ENCODE measurements around the gene TTC7B. TPM values are rescaled to one million over a fixed set of nuclear protein-coding genes. Genes with fewer than 3 reads are reported as not detected.

Gene TTC7B
- total RNA-seq, 4 donors from 2014 or later = 0.18 to 53.6 (median 11.2) TPM

DNA sequence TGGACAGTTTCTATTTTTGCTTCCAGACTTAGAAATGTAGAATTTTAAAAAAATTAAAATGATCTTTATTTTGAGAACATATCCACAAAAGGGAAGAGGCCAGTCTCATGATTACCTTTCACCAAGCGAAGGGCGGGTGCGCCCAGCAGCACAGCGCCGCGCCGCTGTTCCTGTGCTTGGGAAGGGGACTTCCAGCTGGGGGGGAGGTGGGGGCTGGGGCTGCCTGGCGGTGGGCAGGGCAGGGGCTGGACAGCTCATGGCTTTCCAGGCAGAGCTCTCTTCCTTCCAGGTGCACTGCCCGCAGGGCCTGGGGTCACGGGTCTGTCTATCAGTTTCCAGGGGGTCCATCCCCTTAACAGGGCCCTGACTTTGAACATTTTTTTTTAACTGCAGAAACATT, 199.9 kb downstream of the TTC7B start:
- no peak overlapping the region for H3K4me3 ChIP-seq
- H3K27ac ChIP-seq = no peak overlapping the region
- H3K9me3 ChIP-seq = no peaks in the 10 kb centered on the region
- TF ChIP-seq POLR2A (IDR thresholded peaks at IDR 0.05) = no peak
- no peaks in the 10 kb centered on the region for H3K36me3 ChIP-seq
- H3K4me1 ChIP-seq = no peaks in the 10 kb centered on the region
- no peak for DNase-seq
- no peaks in the 10 kb centered on the region for H3K27me3 ChIP-seq

DNA sequence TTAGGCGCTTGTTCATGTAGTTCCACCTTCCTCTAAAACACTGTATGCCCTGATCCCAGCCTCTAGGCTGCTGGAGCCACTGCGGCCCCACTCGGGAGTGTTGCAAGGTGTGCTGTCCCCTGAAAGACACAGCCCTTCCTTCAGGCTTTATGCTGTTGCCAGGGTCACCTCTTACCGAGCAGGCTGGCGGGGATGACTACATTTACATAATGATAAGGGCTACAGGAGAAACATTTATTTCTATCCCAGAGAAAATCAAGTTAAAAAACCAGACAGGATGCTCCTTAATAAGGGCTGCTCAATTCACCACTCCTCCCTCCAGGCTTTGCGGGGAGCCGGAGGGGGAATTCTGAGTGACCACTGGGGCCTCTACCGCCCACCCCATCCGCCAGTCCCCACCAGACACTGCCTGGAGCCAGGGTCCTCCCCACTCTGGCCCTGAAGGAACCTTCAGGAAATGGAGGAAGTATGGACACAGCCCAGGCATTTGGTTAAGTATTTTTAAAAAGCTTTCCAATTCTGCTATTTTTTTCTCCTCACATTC, 200.6 kb downstream of the TTC7B start:
- no peak overlapping the region for H3K4me3 ChIP-seq
- no peak overlapping the region for H3K27ac ChIP-seq
- H3K27me3 ChIP-seq = no peaks in the 10 kb centered on the region
- DNase-seq = no peak
- H3K4me1 ChIP-seq = no peaks in the 10 kb centered on the region
- H3K9me3 ChIP-seq = no peaks in the 10 kb centered on the region
- TF ChIP-seq CTCF (IDR thresholded peaks at IDR 0.05) (no peak), POLR2A (IDR thresholded peaks at IDR 0.05) (no peak)
- no peaks in the 10 kb centered on the region for H3K36me3 ChIP-seq

GRCh38 chr14:90614696-90615516, 201.3 kb downstream of the TTC7B start:
- Histone ChIP-seq H3K27me3 (no peaks in the 10 kb centered on the region), H3K27ac (no peak overlapping the region), H3K9me3 (no peaks in the 10 kb centered on the region), H3K4me1 (no peaks in the 10 kb centered on the region), H3K36me3 (no peaks in the 10 kb centered on the region), H3K4me3 (no peak overlapping the region)
- no peak for TF ChIP-seq POLR2A (IDR thresholded peaks at IDR 0.05)
- no peak for TF ChIP-seq CTCF (IDR thresholded peaks at IDR 0.05)
- DNase-seq = no peak

DNA sequence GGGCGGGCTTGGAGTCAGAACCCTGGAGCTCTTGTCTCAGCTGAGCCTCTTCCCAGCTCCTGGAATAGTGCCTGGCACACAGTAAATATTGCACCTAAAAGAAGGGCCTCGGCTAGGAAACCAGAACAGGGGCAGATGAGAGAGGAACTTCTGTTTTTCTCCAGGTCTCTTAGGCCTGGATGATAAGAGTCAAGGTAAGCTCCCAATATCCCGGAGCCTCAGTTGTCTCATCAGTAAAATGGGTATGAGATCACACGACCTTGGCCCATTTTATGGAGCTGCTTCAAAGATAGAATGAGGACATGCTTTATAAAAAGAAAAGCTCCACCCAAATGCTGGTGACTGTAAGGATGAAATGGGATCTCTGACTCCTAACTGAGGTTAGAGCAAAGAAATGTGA, 202.2 kb downstream of the TTC7B start:
- Histone ChIP-seq H3K27me3 (no peaks in the 10 kb centered on the region), H3K4me3 (no peak overlapping the region), H3K4me1 (no peaks in the 10 kb centered on the region), H3K36me3 (no peaks in the 10 kb centered on the region), H3K27ac (no peak overlapping the region), H3K9me3 (no peaks in the 10 kb centered on the region)
- DNase-seq = no peak
- TF ChIP-seq POLR2A (IDR thresholded peaks at IDR 0.05) (no peak), CTCF (IDR thresholded peaks at IDR 0.05) (no peak)

DNA sequence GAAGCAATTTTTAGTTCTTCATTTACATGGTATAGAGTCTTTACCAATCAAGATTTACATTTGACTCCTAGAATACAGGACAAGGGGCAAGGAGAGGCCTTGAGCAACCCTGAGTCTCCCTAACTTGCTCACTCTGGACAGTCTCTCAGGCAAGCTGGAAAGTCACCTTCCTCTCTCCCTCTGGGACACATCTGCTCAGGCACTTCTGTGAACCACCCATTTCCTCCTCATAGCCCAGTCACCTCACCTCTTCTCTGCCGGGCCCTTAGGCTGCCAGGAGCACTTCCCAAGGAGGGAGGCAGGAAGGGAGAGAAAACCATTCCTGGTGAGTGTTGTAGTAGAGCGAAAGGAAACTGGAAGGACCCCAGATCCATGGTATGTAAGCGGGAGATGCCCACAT, 202.8 kb downstream of the TTC7B start:
- H3K36me3 ChIP-seq = no peaks in the 10 kb centered on the region
- H3K4me1 ChIP-seq = no peaks in the 10 kb centered on the region
- H3K4me3 ChIP-seq = no peak overlapping the region
- no peak overlapping the region for H3K27ac ChIP-seq
- no peaks in the 10 kb centered on the region for H3K9me3 ChIP-seq
- no peak for DNase-seq
- TF ChIP-seq CTCF (IDR thresholded peaks at IDR 0.05) (no peak), POLR2A (IDR thresholded peaks at IDR 0.05) (no peak)
- H3K27me3 ChIP-seq = no peaks in the 10 kb centered on the region

DNA sequence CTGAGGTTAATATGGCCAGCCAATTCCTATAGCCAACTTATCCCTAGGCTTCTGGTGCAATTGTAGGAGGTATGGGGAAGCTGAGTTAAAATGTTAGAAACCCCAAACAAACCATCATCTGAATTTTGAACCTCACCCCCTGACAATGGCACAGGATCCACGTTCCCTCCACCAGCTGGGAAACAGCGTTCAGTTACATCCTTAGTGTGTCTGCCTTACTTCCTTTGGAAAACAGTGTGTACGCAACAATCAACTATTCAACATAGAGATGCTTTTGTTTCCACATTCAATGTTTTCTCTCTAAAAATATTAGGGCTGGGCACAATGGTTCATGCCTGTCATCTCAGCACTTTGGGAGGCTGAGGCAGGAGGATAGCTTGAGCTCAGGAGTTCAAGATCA, 203.4 kb downstream of the TTC7B start:
- Histone ChIP-seq H3K4me3 (no peak overlapping the region), H3K27me3 (no peaks in the 10 kb centered on the region), H3K4me1 (no peaks in the 10 kb centered on the region), H3K36me3 (no peaks in the 10 kb centered on the region), H3K9me3 (no peaks in the 10 kb centered on the region), H3K27ac (no peak overlapping the region)
- DNase-seq = no peak
- no peak for TF ChIP-seq CTCF (IDR thresholded peaks at IDR 0.05)
- no peak for TF ChIP-seq POLR2A (IDR thresholded peaks at IDR 0.05)

Data from Peyer's patch (tissue), 4 donors.